Body of pancreas (tissue), 4 donors: ENCODE measurements around the gene PALLD.

Experiments used
- POLR2A ChIP-seq, 3 donors: fragments of 450-650 bp; IDR thresholded peaks; one replicate each; pipeline ENCODE4 v1.6.1; 2016; ENCODE audit warnings: antibody characterized with exemption in 3 of 3, mild to moderate bottlenecking in 2 of 3
- TF ChIP-seq, protein P1 (sequence below), 7 experiments: fragments of 450-650 bp in 4 of 7; fragments of 200-600 bp in 3 of 7; sonication (generic) in 3 of 7; IDR thresholded peaks; one replicate each; pipeline ENCODE4 v1.5.1; 2016 to 2019; ENCODE audit warnings: antibody characterized with exemption in 7 of 7

DNA sequence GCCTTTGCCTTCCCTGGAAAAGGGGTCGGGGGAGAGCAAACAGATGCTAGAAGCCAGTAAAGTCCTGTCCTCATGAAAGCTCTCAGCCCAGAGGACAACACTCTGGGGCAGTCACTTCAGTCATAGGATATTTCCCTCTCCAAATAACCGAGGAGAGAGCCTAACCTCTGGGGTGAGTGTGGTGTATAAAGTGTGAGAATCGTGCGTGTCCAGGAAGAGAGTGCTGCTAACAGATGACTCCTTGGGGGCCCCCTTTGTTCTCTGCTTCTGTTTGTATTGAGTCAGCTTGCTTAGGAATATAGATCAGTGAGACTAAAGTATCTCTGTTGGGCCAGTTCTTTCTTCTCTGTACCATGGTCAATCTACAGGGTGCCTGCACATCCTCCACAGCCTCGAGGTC lies 247.2 kb downstream of the PALLD start:
- TF ChIP-seq, protein P1, sequence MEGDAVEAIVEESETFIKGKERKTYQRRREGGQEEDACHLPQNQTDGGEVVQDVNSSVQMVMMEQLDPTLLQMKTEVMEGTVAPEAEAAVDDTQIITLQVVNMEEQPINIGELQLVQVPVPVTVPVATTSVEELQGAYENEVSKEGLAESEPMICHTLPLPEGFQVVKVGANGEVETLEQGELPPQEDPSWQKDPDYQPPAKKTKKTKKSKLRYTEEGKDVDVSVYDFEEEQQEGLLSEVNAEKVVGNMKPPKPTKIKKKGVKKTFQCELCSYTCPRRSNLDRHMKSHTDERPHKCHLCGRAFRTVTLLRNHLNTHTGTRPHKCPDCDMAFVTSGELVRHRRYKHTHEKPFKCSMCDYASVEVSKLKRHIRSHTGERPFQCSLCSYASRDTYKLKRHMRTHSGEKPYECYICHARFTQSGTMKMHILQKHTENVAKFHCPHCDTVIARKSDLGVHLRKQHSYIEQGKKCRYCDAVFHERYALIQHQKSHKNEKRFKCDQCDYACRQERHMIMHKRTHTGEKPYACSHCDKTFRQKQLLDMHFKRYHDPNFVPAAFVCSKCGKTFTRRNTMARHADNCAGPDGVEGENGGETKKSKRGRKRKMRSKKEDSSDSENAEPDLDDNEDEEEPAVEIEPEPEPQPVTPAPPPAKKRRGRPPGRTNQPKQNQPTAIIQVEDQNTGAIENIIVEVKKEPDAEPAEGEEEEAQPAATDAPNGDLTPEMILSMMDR (IDR thresholded peaks at IDR 0.05), result no peak
- TF ChIP-seq POLR2A (IDR thresholded peaks at IDR 0.05), result no peak
